HG03469 (cell line): Measurements from ENCODE around the gene SMIM8.

Experiments
- ATAC-seq: cut with Tn5 transposase; IDR thresholded peaks from one replicate; pipeline ENCODE4 v1.9.1; 2021; ENCODE audit warnings: mild to moderate bottlenecking, moderate library complexity, moderate number of reproducible peaks; ENCODE audit not compliant: unreplicated experiment

Gene SMIM8

DNA sequence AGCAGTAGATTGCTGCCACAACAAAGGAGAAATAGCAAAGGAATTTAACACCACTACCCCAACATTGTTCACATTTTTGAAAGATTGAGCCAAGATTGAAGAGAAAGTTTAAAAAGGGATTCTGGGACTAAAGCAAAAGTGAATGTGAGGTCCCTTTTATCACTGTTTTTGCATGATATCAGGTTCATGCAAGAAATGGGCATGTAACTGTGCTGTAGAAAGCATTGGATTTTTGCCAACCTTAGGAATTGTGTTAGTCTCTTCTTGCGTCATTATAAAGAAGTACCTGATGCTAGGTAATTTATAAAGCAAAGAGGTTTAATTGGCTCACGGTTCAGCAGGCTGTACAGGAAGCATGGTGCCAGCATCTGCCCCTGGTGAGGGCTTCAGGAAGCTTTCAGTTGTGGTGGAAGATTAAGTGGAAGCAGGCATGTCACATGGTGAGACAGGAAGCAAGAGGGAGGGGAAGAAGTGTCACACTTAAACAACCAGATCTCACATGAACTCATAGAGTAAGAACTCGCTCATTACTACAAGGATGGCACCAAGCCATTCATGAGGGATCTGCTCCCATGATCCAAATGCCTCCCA lies 11.3 kb downstream of the SMIM8 start:
- ATAC-seq, result no peak

DNA sequence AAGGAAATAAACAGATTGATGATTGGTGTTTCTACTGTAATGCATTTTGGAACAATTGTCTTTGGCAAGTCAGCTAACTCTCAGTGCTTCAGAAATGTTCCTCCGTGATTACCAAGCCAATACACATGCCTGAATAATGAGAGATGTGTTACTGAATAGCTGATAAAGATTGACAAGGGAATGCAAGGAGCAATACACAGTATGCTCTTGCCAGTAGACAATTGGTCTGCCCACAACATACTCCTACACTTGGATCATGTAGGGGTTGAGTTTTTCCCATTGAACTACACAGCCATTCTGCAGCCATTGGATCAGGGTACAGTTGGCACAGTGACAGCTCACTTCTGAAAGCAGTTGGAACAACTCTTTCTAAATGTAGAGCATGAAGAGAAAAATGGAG lies 12.3 kb downstream of the SMIM8 start:
- ATAC-seq, result no peak

GRCh38 chr6:87336367-87336766 lies 14.0 kb downstream of the SMIM8 start:
- no peak for ATAC-seq

DNA sequence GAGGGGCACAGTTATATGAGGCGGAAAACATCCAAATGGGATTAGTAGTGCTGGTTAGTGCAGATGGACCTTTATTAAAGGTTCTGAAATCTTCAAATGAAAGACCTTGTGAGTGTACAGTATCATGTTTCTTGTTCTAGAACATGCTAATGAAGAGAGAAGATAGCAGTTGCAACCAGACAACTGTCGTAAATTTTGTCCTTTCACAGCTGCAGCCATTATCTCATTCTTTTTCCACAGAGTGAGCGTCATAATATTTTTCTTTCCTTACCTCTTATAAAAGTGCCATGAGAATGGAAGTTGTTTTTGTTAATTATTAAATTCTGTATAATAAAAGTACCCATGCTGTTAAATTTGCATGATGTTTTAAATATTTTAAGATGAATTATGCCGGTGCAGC lies 17.8 kb downstream of the SMIM8 start:
- ATAC-seq, result no peak

DNA sequence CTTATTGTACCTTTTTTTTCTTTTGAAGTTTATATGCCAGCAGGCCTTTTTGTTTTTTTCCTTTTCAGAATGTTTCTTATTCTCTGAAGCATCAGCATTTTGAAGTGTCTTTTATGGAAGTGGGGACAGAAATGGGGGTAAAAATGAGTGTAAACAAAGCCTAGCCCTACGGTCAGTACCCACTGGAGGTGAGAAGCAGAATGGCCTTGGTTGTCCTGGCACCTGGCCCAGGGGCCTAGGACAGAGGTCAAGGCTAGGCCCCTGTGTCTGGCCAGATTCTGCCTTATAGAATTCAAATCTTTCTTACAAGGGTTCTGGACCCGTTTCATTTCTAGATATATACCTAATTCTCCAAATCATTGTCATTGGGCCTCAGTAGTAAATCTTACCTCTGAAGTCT lies 18.8 kb downstream of the SMIM8 start:
- no peak for ATAC-seq

DNA sequence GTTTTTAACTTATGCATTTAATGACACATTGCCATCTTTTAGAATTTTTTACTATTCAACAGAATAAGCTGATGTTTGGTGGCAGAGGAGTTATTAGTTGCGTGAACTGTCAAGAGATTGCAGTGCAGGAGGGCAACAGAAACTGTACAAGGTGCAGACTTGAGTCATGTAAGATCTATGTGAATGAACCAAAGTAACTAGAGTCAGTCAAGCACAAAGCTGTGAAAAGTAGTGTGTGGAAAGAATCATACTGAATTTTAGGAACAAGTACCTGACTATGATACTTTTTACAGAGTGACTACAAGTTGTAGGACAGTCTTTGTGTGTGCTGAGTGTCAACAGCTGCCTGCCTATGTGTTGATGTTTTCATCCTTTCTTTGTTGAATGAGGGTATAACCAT lies 19.5 kb downstream of the SMIM8 start:
- ATAC-seq, result peak; percentile 95

DNA sequence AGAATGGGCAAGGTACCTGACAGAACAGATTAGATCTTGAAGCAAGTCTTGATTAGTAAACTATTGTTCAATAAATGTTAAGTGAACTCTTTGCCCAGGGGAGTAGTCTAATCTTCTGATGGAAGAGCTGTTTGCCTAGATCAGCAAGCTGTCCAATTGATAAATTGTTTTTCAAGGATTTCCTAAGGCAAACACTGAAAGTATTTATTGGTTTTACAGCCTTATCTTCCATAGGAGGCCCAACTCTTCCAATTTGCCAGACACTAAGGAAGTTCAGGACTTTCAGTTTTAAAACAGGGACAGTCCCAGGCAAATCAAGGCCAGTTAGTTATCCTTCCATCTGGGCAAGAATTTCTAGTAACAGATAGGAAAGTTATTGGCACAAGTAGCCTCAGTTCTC lies 20.4 kb downstream of the SMIM8 start:
- ATAC-seq, result no peak

DNA sequence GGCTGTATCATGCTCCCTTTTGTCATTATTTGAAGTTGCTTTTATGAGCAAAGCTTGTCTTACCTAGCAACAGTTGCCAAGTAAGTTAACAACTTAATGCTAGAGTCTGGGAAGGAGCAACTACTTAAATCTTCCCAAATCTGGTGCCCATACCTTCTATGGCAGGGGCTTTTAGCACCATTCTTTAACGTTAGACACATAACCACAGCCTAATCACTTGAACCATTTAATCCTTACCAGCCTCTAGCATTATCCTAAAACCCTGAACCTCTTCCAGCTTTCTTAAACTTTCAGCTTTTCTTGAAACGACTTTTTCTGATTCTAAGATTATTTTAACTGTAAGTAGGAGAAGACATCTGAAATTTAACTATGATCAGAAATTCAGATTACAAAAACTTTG lies 22.3 kb downstream of the SMIM8 start, which contains the start of gene C6orf163:
C6orf163 (plus strand) TSS at position 83 of the 400 bp plus-strand sequence; CDS start at position 370, 287 bp downstream.
- ATAC-seq, result no peak

DNA sequence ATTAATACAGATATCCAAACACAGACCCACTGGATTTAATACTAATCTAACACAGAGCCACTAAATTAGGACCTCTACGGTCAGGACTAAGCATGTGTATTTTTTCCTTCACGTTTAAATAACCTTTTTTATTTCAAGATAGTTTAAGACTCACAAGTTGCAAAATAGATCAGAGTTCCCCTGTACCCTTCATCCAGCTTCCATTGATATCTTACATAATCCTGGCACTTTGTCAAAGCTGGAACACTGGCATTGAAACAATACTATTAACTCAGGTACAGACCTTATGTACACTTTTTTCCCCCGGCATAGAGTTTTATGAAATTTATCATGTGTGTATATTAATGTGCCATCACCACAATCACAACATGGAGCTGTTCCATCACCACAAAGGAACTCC lies 24.3 kb downstream of the SMIM8 start:
- ATAC-seq, result no peak

DNA sequence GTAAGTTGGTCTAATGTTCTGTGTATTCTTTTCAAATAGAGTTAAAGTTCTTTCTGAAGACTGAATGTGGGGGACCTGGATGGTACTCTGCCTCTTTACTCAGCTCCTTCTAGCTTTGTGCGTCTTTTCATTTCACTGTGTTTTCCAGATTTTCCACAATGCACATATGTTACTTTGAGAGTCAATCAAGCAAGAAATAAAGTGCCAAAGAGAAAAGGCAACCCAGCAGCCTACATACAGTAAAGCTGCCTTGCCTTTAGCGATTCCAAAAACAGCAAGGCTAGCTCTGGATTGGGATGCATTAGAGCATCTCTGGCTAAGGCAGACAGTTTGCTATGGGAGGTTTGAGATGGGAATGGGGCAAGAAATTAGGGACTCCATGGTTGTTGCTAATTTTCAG lies 27.5 kb downstream of the SMIM8 start:
- ATAC-seq, result no peak

DNA sequence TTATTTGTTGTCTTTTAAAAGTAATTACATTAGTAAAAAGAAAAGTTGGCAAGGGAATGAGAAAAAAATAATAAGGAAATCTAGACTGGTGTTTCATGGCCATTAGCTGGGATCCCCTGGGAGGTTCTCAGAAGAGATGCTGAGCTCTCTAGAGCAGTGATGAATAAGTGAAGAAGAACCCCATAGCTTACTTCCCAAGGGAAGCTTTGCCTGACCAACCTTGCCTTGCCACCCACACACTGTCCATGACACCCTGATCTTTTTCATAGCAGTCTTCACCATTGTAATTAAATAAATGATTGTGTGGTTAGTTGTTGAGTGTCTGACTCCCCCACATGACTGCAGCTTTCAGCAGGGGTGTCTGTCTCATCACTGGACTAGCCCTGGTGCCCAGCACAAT lies 28.1 kb downstream of the SMIM8 start:
- ATAC-seq, result no peak

DNA sequence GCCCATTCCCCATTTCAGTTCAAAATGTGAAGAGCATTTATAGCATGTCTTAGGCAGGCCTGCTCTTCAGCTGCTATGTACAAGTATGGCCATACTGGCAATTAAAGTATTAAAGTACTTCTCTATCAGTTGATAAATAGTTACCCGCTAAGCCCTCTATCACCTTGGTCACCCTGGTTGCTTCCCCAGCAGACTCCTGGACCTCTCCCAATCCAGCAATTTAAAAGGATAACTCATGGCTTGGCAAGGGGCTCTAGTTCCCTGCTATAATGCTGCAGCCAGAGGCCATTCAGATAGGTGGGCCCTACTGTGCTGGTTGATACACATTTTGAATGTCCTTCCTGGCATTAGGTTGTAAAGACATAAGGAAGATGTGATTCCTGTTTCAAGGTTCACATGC lies 29.2 kb downstream of the SMIM8 start:
- ATAC-seq, result no peak

DNA sequence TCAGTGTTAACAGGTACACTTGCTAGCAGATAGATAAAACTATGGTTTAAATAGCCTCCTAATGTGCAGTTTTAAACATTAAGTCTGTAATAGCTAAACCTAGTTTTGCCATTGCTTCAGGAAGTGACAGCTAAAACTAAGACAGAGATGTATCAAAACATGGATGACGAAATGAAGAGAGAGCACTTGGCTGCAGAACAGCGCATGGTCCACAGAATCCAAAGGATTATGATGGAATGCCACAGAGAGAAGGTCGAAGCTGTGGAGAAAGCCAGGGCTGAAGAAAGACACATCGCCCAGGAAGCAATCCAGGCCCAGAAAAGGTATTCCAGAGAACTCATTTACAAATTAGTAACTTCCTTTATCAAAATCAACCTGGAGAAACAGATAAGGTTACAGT lies 33.8 kb downstream of the SMIM8 start:
- no peak for ATAC-seq

GRCh38 chr6:87357479-87358196 lies 35.2 kb downstream of the SMIM8 start:
- ATAC-seq, result no peak

GRCh38 chr6:87364602-87365252 lies 42.3 kb downstream of the SMIM8 start:
- ATAC-seq, result no peak

DNA sequence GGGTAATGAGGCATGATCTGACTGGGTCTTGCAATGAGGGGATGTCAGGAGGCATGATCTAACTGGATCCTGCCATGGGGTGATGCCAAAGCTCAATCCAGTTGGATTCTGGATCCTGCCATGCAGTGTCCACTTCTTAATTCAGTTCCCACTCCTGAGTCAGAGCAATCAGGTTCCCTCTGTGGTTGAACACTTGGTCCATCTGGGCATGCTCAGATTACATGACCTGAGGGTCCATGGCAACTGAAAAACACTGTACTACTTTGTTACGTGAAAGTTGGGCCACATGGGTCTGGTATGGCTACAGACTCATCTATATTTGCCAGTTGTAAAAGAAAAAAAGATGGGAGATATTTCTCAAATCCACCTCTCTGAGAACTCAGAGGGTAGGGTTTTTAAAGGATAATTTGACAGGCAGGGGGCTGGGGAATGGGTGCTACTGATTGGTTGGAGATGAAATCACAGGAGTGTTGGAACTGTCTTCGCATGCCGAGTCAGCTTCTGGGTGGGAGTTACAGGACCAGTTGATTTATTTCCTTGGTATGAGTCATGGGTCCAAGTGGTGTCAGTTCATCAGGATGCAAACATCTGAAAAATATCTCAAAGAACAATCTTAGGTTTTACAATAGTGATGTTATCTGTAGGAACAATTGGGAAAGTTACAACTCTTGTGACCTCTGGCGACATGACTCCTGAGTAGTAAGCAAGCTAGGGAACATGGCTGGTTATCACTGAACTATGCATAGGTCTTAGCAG lies 43.9 kb downstream of the SMIM8 start:
- no peak for ATAC-seq

GRCh38 chr6:87366899-87367298 lies 44.5 kb downstream of the SMIM8 start:
- ATAC-seq, result no peak

GRCh38 chr6:87373377-87373776 lies 51.0 kb downstream of the SMIM8 start:
- no peak for ATAC-seq

GRCh38 chr6:87375315-87375714 lies 52.9 kb downstream of the SMIM8 start:
- ATAC-seq, result no peak

GRCh38 chr6:87376643-87377042 lies 54.3 kb downstream of the SMIM8 start:
- ATAC-seq, result no peak

GRCh38 chr6:87378947-87379346 lies 56.6 kb downstream of the SMIM8 start:
- no peak for ATAC-seq

DNA sequence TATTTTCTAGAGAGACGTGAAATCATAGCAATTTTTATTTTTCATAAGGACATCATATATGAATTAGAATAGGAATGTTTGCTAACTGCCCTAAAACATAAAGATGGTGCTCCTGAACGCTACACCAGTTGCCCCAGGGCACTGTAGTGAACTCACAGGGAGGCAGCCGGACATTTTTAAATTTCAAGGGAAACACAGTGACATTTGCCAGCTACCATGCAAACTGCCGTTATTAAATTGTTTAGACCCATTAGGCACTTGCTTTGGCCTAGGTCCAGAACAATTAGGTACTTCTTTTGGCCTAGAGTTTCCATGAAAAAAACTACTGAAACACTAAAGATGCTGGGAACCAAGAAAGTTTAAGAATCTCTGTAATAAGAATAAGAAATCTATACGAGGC lies 60.5 kb downstream of the SMIM8 start:
- no peak for ATAC-seq
